HepG2 (cell line): ENCODE measurements around the gene FAM131A. TPM values are rescaled to one million over a fixed set of nuclear protein-coding genes. Genes with fewer than 3 reads are reported as not detected.

Experiments used
- E2F2 ChIP-seq: sonication (generic); formaldehyde crosslinking; IDR thresholded peaks from 2 replicates; pipeline ENCODE4 v1.4.0; 2020; ENCODE audit warnings: missing genetic modification reagents, borderline replicate concordance
- ETV5 ChIP-seq: IDR thresholded peaks from 2 replicates; pipeline ENCODE4 v1.6.1; 2018; ENCODE audit warnings: missing biosample characterization, missing genetic modification reagents, inconsistent platforms, borderline replicate concordance
- FLYWCH1 ChIP-seq: sonication (generic); formaldehyde crosslinking; IDR thresholded peaks from 2 replicates; pipeline ENCODE4 v1.8.1; 2023; ENCODE audit warnings: mild to moderate bottlenecking, missing genetic modification reagents
- FOXA3 ChIP-seq: IDR thresholded peaks from 2 replicates; pipeline ENCODE4 v1.6.1; 2016; ENCODE audit warnings: missing genetic modification reagents, missing compliant biosample characterization
- KDM5A ChIP-seq: fragments of 200-600 bp; sonication (generic); IDR thresholded peaks from 2 replicates; pipeline ENCODE4 v1.7.0; 2018; ENCODE audit warnings: antibody characterized with exemption, mild to moderate bottlenecking, low read length, borderline replicate concordance
- KLF11 ChIP-seq: IDR thresholded peaks from 2 replicates; pipeline ENCODE4 v1.6.1; 2016; ENCODE audit warnings: missing compliant biosample characterization
- KLF15 ChIP-seq: sonication (generic); formaldehyde crosslinking; IDR thresholded peaks from 2 replicates; pipeline ENCODE4 v1.8.1; 2023; ENCODE audit warnings: borderline replicate concordance, mild to moderate bottlenecking, inconsistent platforms, missing genetic modification reagents, mixed read lengths
- MZF1 ChIP-seq: sonication (generic); formaldehyde crosslinking; IDR thresholded peaks from 2 replicates; pipeline ENCODE4 v1.8.1; 2023; ENCODE audit warnings: mild to moderate bottlenecking, missing genetic modification reagents, borderline replicate concordance
- SAFB2 ChIP-seq: sonication (generic); formaldehyde crosslinking; IDR thresholded peaks from 2 replicates; pipeline ENCODE4 v1.5.1; 2020; ENCODE audit warnings: missing genetic modification reagents, low read depth, mild to moderate bottlenecking, borderline replicate concordance
- SMARCC2 ChIP-seq: fragments of 450-650 bp; IDR thresholded peaks from 2 replicates; pipeline ENCODE4 v1.6.1; 2017; ENCODE audit warnings: antibody characterized with exemption, mild to moderate bottlenecking
- STAG1 ChIP-seq: sonication (generic); formaldehyde crosslinking; IDR thresholded peaks from 2 replicates; pipeline ENCODE4 v1.4.0; 2020; ENCODE audit warnings: missing genetic modification reagents
- ZNF20 ChIP-seq: sonication (generic); formaldehyde crosslinking; IDR thresholded peaks from 2 replicates; pipeline ENCODE4 v1.4.0; 2020; ENCODE audit warnings: mild to moderate bottlenecking, moderate library complexity, missing genetic modification reagents
- ZNF496 ChIP-seq: sonication (generic); formaldehyde crosslinking; IDR thresholded peaks from 2 replicates; pipeline ENCODE4 v1.8.1; 2023; ENCODE audit warnings: mild to moderate bottlenecking, moderate library complexity, missing genetic modification reagents; ENCODE audit not compliant: insufficient replicate concordance
- ZNF607 ChIP-seq: sonication (generic); formaldehyde crosslinking; IDR thresholded peaks from 2 replicates; pipeline ENCODE4 v1.5.1; 2020; ENCODE audit warnings: missing genetic modification reagents, mild to moderate bottlenecking, borderline replicate concordance
- ZNF747 ChIP-seq: sonication (generic); formaldehyde crosslinking; IDR thresholded peaks from 2 replicates; pipeline ENCODE4 v1.8.1; 2023; ENCODE audit warnings: missing genetic modification reagents, mild to moderate bottlenecking, borderline replicate concordance
- polyA plus RNA-seq, 8 experiments: library from polyadenylated mRNA; depleted of rRNA in 3 of 8; stranded (reverse) in 7 of 8; unstranded in 1 of 8; fragments of >200 nt; fragmentation: Illumina TruSeq in 4 of 8; extraction: Trizol in 4 of 8; gene quantifications; 2 replicates each; pipeline versions ENCODE4 v1.2.1 to v1.2.3, GENCODE V29; 2011 to 2016; ENCODE audit warnings: low read depth in 4 of 8, missing spikeins in 1 of 8, mixed read lengths in 1 of 8; ENCODE audit not compliant: insufficient read depth in 1 of 8
- total RNA-seq, 5 experiments: library from RNA; depleted of rRNA; stranded (reverse); fragments of >200 nt; fragmentation: Illumina TruSeq; extraction: Trizol; gene quantifications; 2 replicates each; pipeline ENCODE4 v1.2.3, GENCODE V29; 2016; ENCODE audit warnings: low read depth in 1 of 5
- TF ChIP-seq, protein P1 (sequence below): sonication (generic); formaldehyde crosslinking; IDR thresholded peaks from 2 replicates; pipeline ENCODE4 v1.8.0; 2023; ENCODE audit warnings: mild to moderate bottlenecking, missing genetic modification reagents
- TF ChIP-seq, protein P2 (sequence below): sonication (generic); formaldehyde crosslinking; IDR thresholded peaks from 2 replicates; pipeline ENCODE4 v1.4.0; 2020; ENCODE audit warnings: low read depth, missing genetic modification reagents
- TF ChIP-seq, protein P3 (sequence below): IDR thresholded peaks from 2 replicates; pipeline ENCODE4 v1.6.1; 2016; ENCODE audit warnings: missing biosample characterization, missing genetic modification reagents, low read depth
- TF ChIP-seq, protein P4 (sequence below): IDR thresholded peaks from 2 replicates; pipeline ENCODE4 v1.6.1; 2016; ENCODE audit warnings: low read depth, control low read depth

Gene FAM131A
- total and polyA plus RNA-seq, 2 of the 13 experiments (the other 11 are each of a cell fraction or from before 2014, with no cell fraction given): 9.2 to 9.3 TPM

GRCh38 chr3:184362668-184363546 is 25.5 kb downstream of the FAM131A start (continued):
- TF ChIP-seq ZNF607 (CRISPR knock-in tag): peak; percentile 90; the same call in 1 of the 2 replicates
- peak; percentile 80; the same call in 1 of the 2 replicates for TF ChIP-seq ETV5 (CRISPR knock-in tag)
- TF ChIP-seq, protein P1, sequence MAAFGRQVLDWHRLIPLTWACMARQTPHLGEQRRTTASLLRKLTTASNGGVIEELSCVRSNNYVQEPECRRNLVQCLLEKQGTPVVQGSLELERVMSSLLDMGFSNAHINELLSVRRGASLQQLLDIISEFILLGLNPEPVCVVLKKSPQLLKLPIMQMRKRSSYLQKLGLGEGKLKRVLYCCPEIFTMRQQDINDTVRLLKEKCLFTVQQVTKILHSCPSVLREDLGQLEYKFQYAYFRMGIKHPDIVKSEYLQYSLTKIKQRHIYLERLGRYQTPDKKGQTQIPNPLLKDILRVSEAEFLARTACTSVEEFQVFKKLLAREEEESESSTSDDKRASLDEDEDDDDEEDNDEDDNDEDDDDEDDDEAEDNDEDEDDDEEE (CRISPR knock-in tag): peak; percentile 73
- TF ChIP-seq KDM5A: no peak
- peak; percentile 56 for TF ChIP-seq STAG1 (CRISPR knock-in tag)
- peak; percentile 73; the same call in 1 of the 2 replicates for TF ChIP-seq ZNF20 (CRISPR knock-in tag)
- TF ChIP-seq SMARCC2: no peak
- TF ChIP-seq, protein P2, sequence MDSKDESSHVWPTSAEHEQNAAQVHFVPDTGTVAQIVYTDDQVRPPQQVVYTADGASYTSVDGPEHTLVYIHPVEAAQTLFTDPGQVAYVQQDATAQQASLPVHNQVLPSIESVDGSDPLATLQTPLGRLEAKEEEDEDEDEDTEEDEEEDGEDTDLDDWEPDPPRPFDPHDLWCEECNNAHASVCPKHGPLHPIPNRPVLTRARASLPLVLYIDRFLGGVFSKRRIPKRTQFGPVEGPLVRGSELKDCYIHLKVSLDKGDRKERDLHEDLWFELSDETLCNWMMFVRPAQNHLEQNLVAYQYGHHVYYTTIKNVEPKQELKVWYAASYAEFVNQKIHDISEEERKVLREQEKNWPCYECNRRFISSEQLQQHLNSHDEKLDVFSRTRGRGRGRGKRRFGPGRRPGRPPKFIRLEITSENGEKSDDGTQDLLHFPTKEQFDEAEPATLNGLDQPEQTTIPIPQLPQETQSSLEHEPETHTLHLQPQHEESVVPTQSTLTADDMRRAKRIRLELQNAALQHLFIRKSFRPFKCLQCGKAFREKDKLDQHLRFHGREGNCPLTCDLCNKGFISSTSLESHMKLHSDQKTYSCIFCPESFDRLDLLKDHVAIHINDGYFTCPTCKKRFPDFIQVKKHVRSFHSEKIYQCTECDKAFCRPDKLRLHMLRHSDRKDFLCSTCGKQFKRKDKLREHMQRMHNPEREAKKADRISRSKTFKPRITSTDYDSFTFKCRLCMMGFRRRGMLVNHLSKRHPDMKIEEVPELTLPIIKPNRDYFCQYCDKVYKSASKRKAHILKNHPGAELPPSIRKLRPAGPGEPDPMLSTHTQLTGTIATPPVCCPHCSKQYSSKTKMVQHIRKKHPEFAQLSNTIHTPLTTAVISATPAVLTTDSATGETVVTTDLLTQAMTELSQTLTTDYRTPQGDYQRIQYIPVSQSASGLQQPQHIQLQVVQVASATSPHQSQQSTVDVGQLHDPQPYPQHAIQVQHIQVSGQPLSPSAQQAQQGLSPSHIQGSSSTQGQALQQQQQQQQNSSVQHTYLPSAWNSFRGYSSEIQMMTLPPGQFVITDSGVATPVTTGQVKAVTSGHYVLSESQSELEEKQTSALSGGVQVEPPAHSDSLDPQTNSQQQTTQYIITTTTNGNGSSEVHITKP (CRISPR knock-in tag): no peak
- TF ChIP-seq FOXA3: peak; percentile 38; the same call in 1 of the 2 replicates
- TF ChIP-seq, protein P3, sequence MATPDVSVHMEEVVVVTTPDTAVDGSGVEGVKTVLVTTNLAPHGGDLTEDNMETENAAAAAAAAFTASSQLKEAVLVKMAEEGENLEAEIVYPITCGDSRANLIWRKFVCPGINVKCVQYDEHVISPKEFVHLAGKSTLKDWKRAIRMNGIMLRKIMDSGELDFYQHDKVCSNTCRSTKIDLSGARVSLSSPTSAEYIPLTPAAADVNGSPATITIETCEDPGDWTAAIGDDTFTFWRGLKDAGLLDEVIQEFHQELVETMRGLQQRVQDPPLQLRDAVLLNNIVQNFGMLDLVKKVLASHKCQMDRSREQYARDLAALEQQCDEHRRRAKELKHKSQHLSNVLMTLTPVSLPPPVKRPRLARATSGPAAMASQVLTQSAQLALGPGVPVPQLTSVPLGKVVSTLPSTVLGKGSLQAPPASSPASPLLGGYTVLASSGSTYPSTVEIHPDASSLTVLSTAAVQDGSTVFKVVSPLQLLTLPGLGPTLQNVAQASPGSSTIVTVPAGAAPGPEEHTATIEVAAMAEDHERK (CRISPR knock-in tag): no peak; the same call in 1 of the 2 replicates
- TF ChIP-seq FLYWCH1 (CRISPR knock-in tag): 0 out of 2 replicates have a peak, but pooled peaks have one; percentile 21
- TF ChIP-seq KLF15 (CRISPR knock-in tag): 0 out of 2 replicates have a peak, but pooled peaks have one; percentile 48
- no peak for TF ChIP-seq KLF11 (CRISPR knock-in tag)
- TF ChIP-seq ZNF747 (CRISPR knock-in tag): peak; percentile 82; the same call in 1 of the 2 replicates
- no peak for TF ChIP-seq ZNF496 (CRISPR knock-in tag)
- TF ChIP-seq, protein P4, sequence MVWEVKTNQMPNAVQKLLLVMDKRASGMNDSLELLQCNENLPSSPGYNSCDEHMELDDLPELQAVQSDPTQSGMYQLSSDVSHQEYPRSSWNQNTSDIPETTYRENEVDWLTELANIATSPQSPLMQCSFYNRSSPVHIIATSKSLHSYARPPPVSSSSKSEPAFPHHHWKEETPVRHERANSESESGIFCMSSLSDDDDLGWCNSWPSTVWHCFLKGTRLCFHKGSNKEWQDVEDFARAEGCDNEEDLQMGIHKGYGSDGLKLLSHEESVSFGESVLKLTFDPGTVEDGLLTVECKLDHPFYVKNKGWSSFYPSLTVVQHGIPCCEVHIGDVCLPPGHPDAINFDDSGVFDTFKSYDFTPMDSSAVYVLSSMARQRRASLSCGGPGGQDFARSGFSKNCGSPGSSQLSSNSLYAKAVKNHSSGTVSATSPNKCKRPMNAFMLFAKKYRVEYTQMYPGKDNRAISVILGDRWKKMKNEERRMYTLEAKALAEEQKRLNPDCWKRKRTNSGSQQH (CRISPR knock-in tag): no peak; the same call in 1 of the 2 replicates
- peak; percentile 64; the same call in 1 of the 2 replicates for TF ChIP-seq SAFB2 (CRISPR knock-in tag)
- TF ChIP-seq E2F2 (CRISPR knock-in tag): no peak
- no peak for TF ChIP-seq MZF1 (CRISPR knock-in tag)
